HEK293 (cell line): ENCODE results near the gene TMEM191B.
"Not testable (repeated sequence)": the region's sequence is repeated elsewhere in the genome, so short reads cannot be mapped to it uniquely, and the experiment has no call there.

Experiments used
- CTCF ChIA-PET: fragments of 350-600 bp; formaldehyde crosslinking; extraction: SDS; loops from one replicate; lab custom pipeline; 2021; ENCODE audit warnings: antibody characterized with exemption; lab: Yijun Ruan, JAX
- POLR2A ChIA-PET: fragments of 300-600 bp; formaldehyde crosslinking; extraction: SDS; loops from one replicate; lab custom pipeline; 2020; ENCODE audit warnings: antibody characterized with exemption, inconsistent platforms; lab: Yijun Ruan, JAX
- H3K27ac ChIP-seq: fragments of 200-500 bp; sonication (Bioruptor generic); 2 replicates; pipeline ENCODE4 v1.5.1; 2014; ENCODE audit warnings: low read depth, low read length, control low read depth, inconsistent platforms; ENCODE audit errors: extremely low read depth
- H3K36me3 ChIP-seq, 2 experiments: fragments of 200-500 bp in 1 of 2; sonication (Bioruptor generic) in 1 of 2; 1 replicate in 1 of 2; 2 replicates in 1 of 2; pipeline ENCODE4 v1.5.1; 2014 to 2017; ENCODE audit warnings: inconsistent platforms in 2 of 2, low read length in 2 of 2; ENCODE audit not compliant: control insufficient read depth in 2 of 2, insufficient read depth in 1 of 2
- H3K4me1 ChIP-seq: fragments of 200-500 bp; sonication (Bioruptor generic); 2 replicates; pipeline ENCODE4 v1.5.1; 2014; ENCODE audit warnings: mild to moderate bottlenecking, low read length, inconsistent platforms; ENCODE audit not compliant: control insufficient read depth, insufficient read depth
- H3K4me3 ChIP-seq: 2 replicates; pipeline ENCODE4 v1.5.1; 2011; ENCODE audit warnings: low read depth, mild to moderate bottlenecking, control low read depth, low read length, moderate library complexity
- H3K9me3 ChIP-seq: fragments of 200-500 bp; sonication (Bioruptor generic); 2 replicates; pipeline ENCODE4 v1.5.1; 2014; ENCODE audit warnings: low read depth, low read length, inconsistent platforms; ENCODE audit not compliant: control insufficient read depth, insufficient read depth
- EGR2 ChIP-seq: fragments of 450-650 bp; formaldehyde crosslinking; IDR thresholded peaks from 2 replicates; pipeline ENCODE4 v1.5.1; 2016; ENCODE audit warnings: low read depth, missing biosample characterization, missing genetic modification characterization
- KLF9 ChIP-seq: fragments of 450-650 bp; formaldehyde crosslinking; IDR thresholded peaks from 2 replicates; pipeline ENCODE4 v1.5.1; 2016; ENCODE audit warnings: missing biosample characterization, missing genetic modification characterization, low read depth
- ZBTB17 ChIP-seq: fragments of 450-650 bp; formaldehyde crosslinking; IDR thresholded peaks from 2 replicates; pipeline ENCODE4 v1.5.1; 2016; ENCODE audit warnings: missing biosample characterization, missing genetic modification characterization
- ZBTB20 ChIP-seq: fragments of 450-650 bp; formaldehyde crosslinking; IDR thresholded peaks from 2 replicates; pipeline ENCODE4 v1.5.1; 2016; ENCODE audit warnings: missing biosample characterization, missing genetic modification characterization
- ZBTB8A ChIP-seq: fragments of 450-650 bp; formaldehyde crosslinking; IDR thresholded peaks from 2 replicates; pipeline ENCODE4 v1.5.1; 2016; ENCODE audit warnings: missing biosample characterization, missing genetic modification characterization
- ZFHX2 ChIP-seq: fragments of 450-650 bp; formaldehyde crosslinking; conservative IDR thresholded peaks from 2 replicates; pipeline ENCODE4 v1.5.1; 2016; ENCODE audit warnings: missing biosample characterization, missing genetic modification characterization
- ZNF18 ChIP-seq: fragments of 450-650 bp; formaldehyde crosslinking; IDR thresholded peaks from 2 replicates; pipeline ENCODE4 v1.5.1; 2016; ENCODE audit warnings: missing biosample characterization, missing genetic modification characterization
- ZNF335 ChIP-seq: fragments of 450-650 bp; formaldehyde crosslinking; conservative IDR thresholded peaks from 2 replicates; pipeline ENCODE4 v1.5.1; 2016; ENCODE audit warnings: missing biosample characterization, missing genetic modification characterization
- ZNF341 ChIP-seq: fragments of 450-650 bp; formaldehyde crosslinking; IDR thresholded peaks from 2 replicates; pipeline ENCODE4; 2016; ENCODE audit warnings: low read depth, missing biosample characterization, missing genetic modification characterization
- ZNF394 ChIP-seq: fragments of 450-650 bp; formaldehyde crosslinking; IDR thresholded peaks from 2 replicates; pipeline ENCODE4 v1.5.1; 2016; ENCODE audit warnings: missing biosample characterization, missing genetic modification characterization, mild to moderate bottlenecking, moderate library complexity, borderline replicate concordance
- ZNF623 ChIP-seq: fragments of 450-650 bp; formaldehyde crosslinking; IDR thresholded peaks from 2 replicates; pipeline ENCODE4 v1.5.1; 2016; ENCODE audit warnings: missing biosample characterization, missing genetic modification characterization
- ZSCAN4 ChIP-seq: fragments of 450-650 bp; formaldehyde crosslinking; IDR thresholded peaks from 2 replicates; pipeline ENCODE4 v1.5.1; 2017; ENCODE audit warnings: missing biosample characterization, missing genetic modification characterization
- TF ChIP-seq, protein P1 (sequence below): fragments of 450-650 bp; formaldehyde crosslinking; optimal IDR thresholded peaks from 2 replicates; pipeline ENCODE3; 2016; ENCODE audit warnings: missing biosample characterization, mild to moderate bottlenecking, missing genetic modification characterization

Gene TMEM191B

DNA sequence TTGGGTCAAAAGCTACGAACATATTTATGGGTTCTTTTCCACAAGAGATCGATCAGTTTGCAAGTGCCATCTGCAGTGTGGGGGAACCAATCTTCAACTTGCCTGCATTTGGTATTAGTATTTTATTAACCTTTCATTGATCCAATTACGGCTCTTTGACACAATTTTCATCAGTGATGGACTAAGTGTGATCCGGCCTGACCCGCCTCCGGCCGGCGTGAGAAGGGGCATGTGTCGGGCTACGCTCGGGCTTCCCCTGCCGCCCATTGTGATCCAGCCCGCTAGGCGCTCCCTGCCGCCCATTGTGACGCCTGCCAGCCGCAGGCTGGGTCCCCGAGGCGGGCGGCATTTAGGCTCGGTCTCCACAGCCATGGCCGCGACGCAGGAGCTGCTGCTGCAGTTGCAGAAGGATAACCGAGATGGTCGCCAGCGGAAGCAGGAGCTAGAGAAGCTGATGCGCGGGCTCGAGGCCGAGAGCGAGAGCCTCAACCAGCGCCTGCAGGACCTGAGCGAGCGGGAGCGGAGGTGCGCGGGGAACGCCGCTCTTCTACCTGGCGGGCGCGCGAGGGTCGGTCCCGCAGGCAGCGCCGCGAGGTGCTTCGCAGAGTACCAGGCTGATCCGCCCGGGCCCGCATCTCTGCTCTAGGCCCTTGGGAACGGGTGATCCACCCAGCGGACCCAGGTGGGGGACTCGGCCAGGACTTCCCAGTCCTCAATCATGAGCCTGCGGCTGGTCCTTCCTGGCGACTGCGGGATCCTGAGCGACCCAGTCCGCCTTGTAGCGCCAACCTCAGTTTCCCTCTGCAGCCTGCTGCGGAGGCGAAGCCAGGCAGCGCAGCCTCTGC is at the start of gene TMEM191B:
TMEM191B (plus strand) TSS at position 51 of the 845 bp plus-strand sequence; CDS start at position 230, 179 bp downstream.
- H3K27ac ChIP-seq, POLR2A ChIA-PET, CTCF ChIA-PET, H3K9me3 ChIP-seq, H3K4me1 ChIP-seq, H3K36me3 ChIP-seq: not testable (repeated sequence)
- peak within 1 kb of the TSS; percentile 29 for H3K4me3 ChIP-seq
- peak; percentile 77 for TF ChIP-seq ZNF335 (tag by site-specific recombination)
- peak; percentile 84 for TF ChIP-seq ZBTB17 (tag by site-specific recombination)
- TF ChIP-seq, protein P1, sequence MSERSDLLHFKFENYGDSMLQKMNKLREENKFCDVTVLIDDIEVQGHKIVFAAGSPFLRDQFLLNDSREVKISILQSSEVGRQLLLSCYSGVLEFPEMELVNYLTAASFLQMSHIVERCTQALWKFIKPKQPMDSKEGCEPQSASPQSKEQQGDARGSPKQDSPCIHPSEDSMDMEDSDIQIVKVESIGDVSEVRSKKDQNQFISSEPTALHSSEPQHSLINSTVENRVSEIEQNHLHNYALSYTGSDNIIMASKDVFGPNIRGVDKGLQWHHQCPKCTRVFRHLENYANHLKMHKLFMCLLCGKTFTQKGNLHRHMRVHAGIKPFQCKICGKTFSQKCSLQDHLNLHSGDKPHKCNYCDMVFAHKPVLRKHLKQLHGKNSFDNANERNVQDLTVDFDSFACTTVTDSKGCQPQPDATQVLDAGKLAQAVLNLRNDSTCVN (tag by site-specific recombination) = peak; percentile 73
- peak; percentile 50 for TF ChIP-seq ZBTB8A (tag by site-specific recombination)
- TF ChIP-seq ZNF341 (tag by site-specific recombination) = peak; percentile 49
- TF ChIP-seq ZNF394 = peak; percentile 78; the same call in 1 of the 2 replicates
- TF ChIP-seq ZBTB20 (tag by site-specific recombination) = 0 out of 2 replicates have a peak, but pooled peaks have one; percentile 22

GRCh38 chr22:18496227-18496626 is 31.4 kb upstream of the TMEM191B start:
- POLR2A ChIA-PET, H3K4me3 ChIP-seq, H3K4me1 ChIP-seq, H3K36me3 ChIP-seq, H3K27ac ChIP-seq, CTCF ChIA-PET, H3K9me3 ChIP-seq: not testable (repeated sequence)

GRCh38 chr22:18511327-18511726 is 16.3 kb upstream of the TMEM191B start:
- H3K9me3 ChIP-seq, H3K27ac ChIP-seq, H3K4me3 ChIP-seq, H3K4me1 ChIP-seq, CTCF ChIA-PET, H3K36me3 ChIP-seq, POLR2A ChIA-PET: not testable (repeated sequence)
- peak; percentile 99 for TF ChIP-seq ZFHX2 (tag by site-specific recombination)
- 0 out of 2 replicates have a peak, but pooled peaks have one; percentile 19 for TF ChIP-seq ZNF623 (tag by site-specific recombination)
- 0 out of 2 replicates have a peak, but pooled peaks have one; percentile 11 for TF ChIP-seq KLF9 (tag by site-specific recombination)
- TF ChIP-seq ZSCAN4 (tag by site-specific recombination) = peak; percentile 81
- peak; percentile 37; the same call in 1 of the 2 replicates for TF ChIP-seq ZNF18 (tag by site-specific recombination)
- TF ChIP-seq EGR2 (tag by site-specific recombination) = peak; percentile 99

GRCh38 chr22:18512378-18512777 is 15.2 kb upstream of the TMEM191B start:
- H3K27ac ChIP-seq, CTCF ChIA-PET, H3K4me1 ChIP-seq, POLR2A ChIA-PET, H3K9me3 ChIP-seq, H3K36me3 ChIP-seq, H3K4me3 ChIP-seq: not testable (repeated sequence)

- POLR2A ChIA-PET, H3K4me1 ChIP-seq, H3K36me3 ChIP-seq, H3K27ac ChIP-seq, H3K4me3 ChIP-seq, CTCF ChIA-PET, H3K9me3 ChIP-seq: not testable (repeated sequence)
Measured at GRCh38 chr22:18513454-18513853, 14.1 kb upstream of the TMEM191B start.

DNA sequence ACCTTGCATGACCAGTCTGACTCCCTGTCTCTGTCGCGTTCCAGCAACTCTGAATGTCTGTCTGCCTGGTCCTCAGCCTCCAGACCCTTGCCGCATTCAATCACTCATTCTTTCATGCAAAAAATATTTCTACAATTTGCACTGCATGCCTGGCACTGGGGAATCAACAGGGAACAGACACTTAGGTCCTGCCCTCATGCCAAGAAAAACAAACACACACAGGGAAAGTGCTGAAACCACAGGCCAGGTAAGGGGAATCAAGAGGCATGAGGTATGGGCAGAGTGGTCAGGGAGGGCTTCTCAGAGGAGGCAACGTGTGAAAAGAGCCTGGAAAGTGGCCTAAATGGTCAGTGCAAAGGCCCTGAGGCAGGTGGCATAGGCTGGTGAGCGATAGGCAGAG is 9.5 kb upstream of the TMEM191B start, which contains the start of gene GGTLC3:
GGTLC3 (minus strand) TSS at position 101 of the 400 bp plus-strand sequence. CDS start 264 bp downstream, outside the sequence.
- CTCF ChIA-PET, H3K27ac ChIP-seq, H3K4me3 ChIP-seq, H3K4me1 ChIP-seq, H3K36me3 ChIP-seq, H3K9me3 ChIP-seq, POLR2A ChIA-PET: not testable (repeated sequence)
